ENCODE results near the gene TMEM266.

The TMEM266 gene

GRCh38 chr15:76208084-76208785, 148.4 kb downstream of the TMEM266 start:
- DNase-seq (ENCODE audit: low read depth, low spot score): no peak
- no peak overlapping the region for H3K4me3 ChIP-seq
- TF ChIP-seq EZH2 (IDR thresholded peaks at IDR 0.05) (no peak), FOXP2 (optimal IDR thresholded peaks at IDR 0.05; ENCODE audit: control extremely low read depth, extremely low read length, insufficient read depth) (no peak), POLR2AphosphoS5 (IDR thresholded peaks at IDR 0.05; ENCODE audit: borderline replicate concordance, low read depth, low read length) (no peak)
- no peaks in the 10 kb centered on the region for H3K36me3 ChIP-seq (ENCODE audit: insufficient read depth, low read length)
- no peak overlapping the region for H3K9ac ChIP-seq (ENCODE audit: insufficient read length)
- H3K9me3 ChIP-seq (ENCODE audit: low read depth, low read length): no peaks in the 10 kb centered on the region
- H3K27ac ChIP-seq: no peak overlapping the region

- H3K27ac ChIP-seq: no peak overlapping the region
These were observed 149.1 kb downstream of the TMEM266 start for GRCh38 chr15:76208786-76209424.

GRCh38 chr15:76209523-76209922, 149.7 kb downstream of the TMEM266 start:
- no peak overlapping the region for H3K9ac ChIP-seq (ENCODE audit: insufficient read length)
- no peak overlapping the region for H3K27ac ChIP-seq
- H3K9me3 ChIP-seq (ENCODE audit: low read depth, low read length): no peaks in the 10 kb centered on the region
- H3K4me3 ChIP-seq: no peak overlapping the region
- DNase-seq (ENCODE audit: low read depth, low spot score): no peak
- no peak for TF ChIP-seq FOXP2 (optimal IDR thresholded peaks at IDR 0.05; ENCODE audit: control extremely low read depth, extremely low read length, insufficient read depth)
- H3K36me3 ChIP-seq (ENCODE audit: insufficient read depth, low read length): no peaks in the 10 kb centered on the region

More at GRCh38 chr15:76208786-76209424, 149.1 kb downstream of the TMEM266 start:
- Histone ChIP-seq H3K36me3 (ENCODE audit: insufficient read depth, low read length) (no peaks in the 10 kb centered on the region), H3K4me3 (no peak overlapping the region), H3K9ac (ENCODE audit: insufficient read length) (no peak overlapping the region), H3K9me3 (ENCODE audit: low read depth, low read length) (no peaks in the 10 kb centered on the region)
- DNase-seq (ENCODE audit: low read depth, low spot score): no peak
- TF ChIP-seq POLR2AphosphoS5 (IDR thresholded peaks at IDR 0.05; ENCODE audit: borderline replicate concordance, low read depth, low read length) (no peak), FOXP2 (optimal IDR thresholded peaks at IDR 0.05; ENCODE audit: control extremely low read depth, extremely low read length, insufficient read depth) (no peak), EZH2 (IDR thresholded peaks at IDR 0.05) (no peak)

DNA sequence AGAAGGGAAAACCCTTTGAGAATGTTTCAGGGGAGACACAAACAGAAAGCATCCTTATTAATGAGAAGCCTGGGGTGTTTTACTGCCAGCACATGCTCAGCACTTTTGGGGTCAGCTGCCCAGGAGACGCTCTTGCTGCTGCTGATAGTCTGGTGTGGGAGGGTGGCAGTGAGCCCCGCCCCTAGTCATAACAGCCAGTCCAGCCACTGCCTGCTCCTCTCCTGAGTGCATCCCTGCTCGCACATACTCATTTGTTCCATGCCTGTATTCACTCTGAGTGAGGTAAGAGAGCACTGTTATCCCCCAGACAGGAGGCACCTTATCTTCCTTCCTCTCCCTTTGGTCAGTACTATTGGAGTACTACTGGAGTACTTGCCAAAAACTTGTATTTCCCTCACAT, 150.2 kb downstream of the TMEM266 start:
- no peak for DNase-seq (ENCODE audit: low read depth, low spot score)
- no peak for TF ChIP-seq FOXP2 (optimal IDR thresholded peaks at IDR 0.05; ENCODE audit: control extremely low read depth, extremely low read length, insufficient read depth)
- no peak for TF ChIP-seq EZH2 (IDR thresholded peaks at IDR 0.05)
- no peak for TF ChIP-seq POLR2AphosphoS5 (IDR thresholded peaks at IDR 0.05; ENCODE audit: borderline replicate concordance, low read depth, low read length)

GRCh38 chr15:76215634-76216033, 155.8 kb downstream of the TMEM266 start:
- no peak overlapping the region for H3K4me3 ChIP-seq
- no peak for TF ChIP-seq FOXP2 (optimal IDR thresholded peaks at IDR 0.05; ENCODE audit: control extremely low read depth, extremely low read length, insufficient read depth)
- TF ChIP-seq POLR2AphosphoS5 (IDR thresholded peaks at IDR 0.05; ENCODE audit: borderline replicate concordance, low read depth, low read length): no peak
- TF ChIP-seq EZH2 (IDR thresholded peaks at IDR 0.05): no peak
- DNase-seq (ENCODE audit: low read depth, low spot score): no peak
- H3K9me3 ChIP-seq (ENCODE audit: low read depth, low read length): no peaks in the 10 kb centered on the region; the same call in 1 of the 2 replicates
- no peaks in the 10 kb centered on the region for H3K36me3 ChIP-seq (ENCODE audit: insufficient read depth, low read length)
- H3K27ac ChIP-seq: no peak overlapping the region
- no peak overlapping the region for H3K9ac ChIP-seq (ENCODE audit: insufficient read length)

More for the DNA sequence above, 150.2 kb downstream of the TMEM266 start:
- Histone ChIP-seq H3K9me3 (ENCODE audit: low read depth, low read length) (no peaks in the 10 kb centered on the region), H3K36me3 (ENCODE audit: insufficient read depth, low read length) (no peaks in the 10 kb centered on the region), H3K9ac (ENCODE audit: insufficient read length) (no peak overlapping the region), H3K27ac (no peak overlapping the region; the same call in 1 of the 2 replicates), H3K4me3 (no peak overlapping the region)

- no peak overlapping the region for H3K4me3 ChIP-seq
These were observed 157.5 kb downstream of the TMEM266 start for GRCh38 chr15:76217029-76217881.

DNA sequence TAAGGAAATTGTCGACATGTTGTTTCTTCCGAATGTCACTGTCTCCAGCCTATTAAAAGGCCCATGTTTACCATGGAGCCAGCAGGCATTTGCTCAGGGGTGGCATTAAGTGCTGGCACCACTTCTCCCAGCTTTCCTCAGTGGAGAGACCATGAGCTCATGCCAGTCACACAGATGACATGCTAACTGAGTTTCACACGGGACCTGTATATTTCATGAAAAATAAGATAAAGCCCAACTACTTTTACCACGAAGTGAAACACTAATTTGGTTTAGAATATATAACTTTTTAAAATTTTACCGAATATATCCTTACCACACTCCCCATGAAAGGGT, 158.1 kb downstream of the TMEM266 start:
- TF ChIP-seq POLR2AphosphoS5 (IDR thresholded peaks at IDR 0.05; ENCODE audit: borderline replicate concordance, low read depth, low read length) (no peak), EZH2 (IDR thresholded peaks at IDR 0.05) (no peak), FOXP2 (optimal IDR thresholded peaks at IDR 0.05; ENCODE audit: control extremely low read depth, extremely low read length, insufficient read depth) (no peak)
- H3K9me3 ChIP-seq (ENCODE audit: low read depth, low read length): no peaks in the 10 kb centered on the region; the same call in 1 of the 2 replicates
- DNase-seq (ENCODE audit: low read depth, low spot score): no peak
- no peak overlapping the region for H3K9ac ChIP-seq (ENCODE audit: insufficient read length)
- no peak overlapping the region for H3K4me3 ChIP-seq
- H3K27ac ChIP-seq: no peak overlapping the region
- H3K36me3 ChIP-seq (ENCODE audit: insufficient read depth, low read length): no peaks in the 10 kb centered on the region

More at GRCh38 chr15:76217029-76217881, 157.5 kb downstream of the TMEM266 start:
- no peaks in the 10 kb centered on the region; the same call in 1 of the 2 replicates for H3K9me3 ChIP-seq (ENCODE audit: low read depth, low read length)
- TF ChIP-seq FOXP2 (optimal IDR thresholded peaks at IDR 0.05; ENCODE audit: control extremely low read depth, extremely low read length, insufficient read depth) (no peak), POLR2AphosphoS5 (IDR thresholded peaks at IDR 0.05; ENCODE audit: borderline replicate concordance, low read depth, low read length) (no peak)
- no peak overlapping the region for H3K9ac ChIP-seq (ENCODE audit: insufficient read length)
- H3K27ac ChIP-seq: no peak overlapping the region
- DNase-seq (ENCODE audit: low read depth, low spot score): no peak
- no peaks in the 10 kb centered on the region for H3K36me3 ChIP-seq (ENCODE audit: insufficient read depth, low read length)
